ENCODE measurements around the gene LMCD1.

Gene LMCD1

GRCh38 chr3:8466526-8466925, 35.1 kb upstream of the LMCD1 start:
- H3K27ac ChIP-seq: no peak overlapping the region
- no peaks in the 10 kb centered on the region for H3K27me3 ChIP-seq (ENCODE audit: insufficient read depth, low read depth, severe bottlenecking)
- no peaks in the 10 kb centered on the region for H3K9me3 ChIP-seq (ENCODE audit: severe bottlenecking)
- no peak overlapping the region for H3K4me3 ChIP-seq (ENCODE audit: low read depth, low read length)
- H3K36me3 ChIP-seq: no peaks in the 10 kb centered on the region
- TF ChIP-seq CTCF (IDR thresholded peaks at IDR 0.05; ENCODE audit: low read depth, low read length): no peak
- no peak for DNase-seq

GRCh38 chr3:8470801-8471200, 30.8 kb upstream of the LMCD1 start:
- H3K36me3 ChIP-seq: no peaks in the 10 kb centered on the region
- no peak overlapping the region for H3K4me3 ChIP-seq (ENCODE audit: low read depth, low read length)
- H3K27me3 ChIP-seq (ENCODE audit: insufficient read depth, low read depth, severe bottlenecking): no peaks in the 10 kb centered on the region
- DNase-seq: no peak
- no peak overlapping the region for H3K27ac ChIP-seq
- H3K9me3 ChIP-seq (ENCODE audit: severe bottlenecking): no peaks in the 10 kb centered on the region
- TF ChIP-seq CTCF (IDR thresholded peaks at IDR 0.05; ENCODE audit: low read depth, low read length): no peak

GRCh38 chr3:8472549-8472948, 29.1 kb upstream of the LMCD1 start:
- no peak overlapping the region for H3K4me3 ChIP-seq (ENCODE audit: low read depth, low read length)
- H3K9me3 ChIP-seq (ENCODE audit: severe bottlenecking): no peaks in the 10 kb centered on the region
- H3K36me3 ChIP-seq: no peaks in the 10 kb centered on the region
- no peak overlapping the region for H3K27ac ChIP-seq
- no peaks in the 10 kb centered on the region for H3K27me3 ChIP-seq (ENCODE audit: insufficient read depth, low read depth, severe bottlenecking)
- TF ChIP-seq CTCF (IDR thresholded peaks at IDR 0.05; ENCODE audit: low read depth, low read length): no peak
- DNase-seq: no peak

GRCh38 chr3:8473029-8473428, 28.6 kb upstream of the LMCD1 start:
- H3K4me3 ChIP-seq (ENCODE audit: low read depth, low read length): no peak overlapping the region
- no peak overlapping the region for H3K27ac ChIP-seq
- H3K27me3 ChIP-seq (ENCODE audit: insufficient read depth, low read depth, severe bottlenecking): no peaks in the 10 kb centered on the region
- no peaks in the 10 kb centered on the region for H3K9me3 ChIP-seq (ENCODE audit: severe bottlenecking)
- DNase-seq: no peak
- TF ChIP-seq CTCF (IDR thresholded peaks at IDR 0.05; ENCODE audit: low read depth, low read length): no peak
- no peaks in the 10 kb centered on the region for H3K36me3 ChIP-seq

GRCh38 chr3:8473990-8474389, 27.6 kb upstream of the LMCD1 start:
- TF ChIP-seq CTCF (IDR thresholded peaks at IDR 0.05; ENCODE audit: low read depth, low read length): no peak
- Histone ChIP-seq H3K9me3 (ENCODE audit: severe bottlenecking) (no peaks in the 10 kb centered on the region), H3K27ac (no peak overlapping the region), H3K27me3 (ENCODE audit: insufficient read depth, low read depth, severe bottlenecking) (no peaks in the 10 kb centered on the region), H3K4me3 (ENCODE audit: low read depth, low read length) (no peak overlapping the region), H3K36me3 (no peaks in the 10 kb centered on the region)
- no peak for DNase-seq

GRCh38 chr3:8474991-8475390, 26.6 kb upstream of the LMCD1 start:
- no peak for TF ChIP-seq CTCF (IDR thresholded peaks at IDR 0.05; ENCODE audit: low read depth, low read length)
- no peaks in the 10 kb centered on the region for H3K36me3 ChIP-seq
- peaks cover 3% of the 10 kb centered on the region for H3K9me3 ChIP-seq (ENCODE audit: severe bottlenecking)
- no peak overlapping the region for H3K27ac ChIP-seq
- H3K27me3 ChIP-seq (ENCODE audit: insufficient read depth, low read depth, severe bottlenecking): no peaks in the 10 kb centered on the region
- DNase-seq: no peak
- H3K4me3 ChIP-seq (ENCODE audit: low read depth, low read length): no peak overlapping the region
